Activated CD4-positive, CD25-positive, alpha-beta regulatory T cell treated with anti-CD3 and anti-CD28 coated beads, Interleukin-2, amount 50 U/mL, for 24 hours (primary cell): ENCODE results near the gene KRT32.

ENCODE experiments used
- ATAC-seq, 2 donors: fragments of 150-1000 bp; cut with Tn5 transposase; one replicate each; pipeline ENCODE4 v1.10.0; 2021; ENCODE audit warnings: mild to moderate bottlenecking in 1 of 2, moderate library complexity in 1 of 2

KRT32 gene

DNA sequence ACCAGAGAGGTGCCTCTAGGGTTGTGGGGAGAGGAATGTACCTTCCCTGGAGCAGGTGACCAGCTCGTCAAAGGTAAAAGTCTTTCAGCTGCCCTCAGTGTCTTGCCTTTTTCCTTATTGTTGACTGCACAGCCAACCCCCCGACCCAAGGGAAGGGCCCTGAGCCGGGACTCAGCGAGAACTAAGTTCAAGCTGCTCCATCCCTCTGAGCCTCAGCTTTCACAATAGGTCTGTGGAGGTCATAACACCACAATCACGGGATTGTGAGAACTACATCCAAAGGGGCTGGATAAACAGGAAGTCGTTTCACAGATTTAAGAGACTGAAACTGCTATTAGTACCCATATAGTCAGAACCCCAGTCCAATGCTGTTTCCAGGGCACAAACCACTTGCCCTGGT lies 25.2 kb upstream of the KRT32 start:
- ATAC-seq, result no peak

GRCh38 chr17:41491476-41491875 lies 24.3 kb upstream of the KRT32 start:
- no peak for ATAC-seq

DNA sequence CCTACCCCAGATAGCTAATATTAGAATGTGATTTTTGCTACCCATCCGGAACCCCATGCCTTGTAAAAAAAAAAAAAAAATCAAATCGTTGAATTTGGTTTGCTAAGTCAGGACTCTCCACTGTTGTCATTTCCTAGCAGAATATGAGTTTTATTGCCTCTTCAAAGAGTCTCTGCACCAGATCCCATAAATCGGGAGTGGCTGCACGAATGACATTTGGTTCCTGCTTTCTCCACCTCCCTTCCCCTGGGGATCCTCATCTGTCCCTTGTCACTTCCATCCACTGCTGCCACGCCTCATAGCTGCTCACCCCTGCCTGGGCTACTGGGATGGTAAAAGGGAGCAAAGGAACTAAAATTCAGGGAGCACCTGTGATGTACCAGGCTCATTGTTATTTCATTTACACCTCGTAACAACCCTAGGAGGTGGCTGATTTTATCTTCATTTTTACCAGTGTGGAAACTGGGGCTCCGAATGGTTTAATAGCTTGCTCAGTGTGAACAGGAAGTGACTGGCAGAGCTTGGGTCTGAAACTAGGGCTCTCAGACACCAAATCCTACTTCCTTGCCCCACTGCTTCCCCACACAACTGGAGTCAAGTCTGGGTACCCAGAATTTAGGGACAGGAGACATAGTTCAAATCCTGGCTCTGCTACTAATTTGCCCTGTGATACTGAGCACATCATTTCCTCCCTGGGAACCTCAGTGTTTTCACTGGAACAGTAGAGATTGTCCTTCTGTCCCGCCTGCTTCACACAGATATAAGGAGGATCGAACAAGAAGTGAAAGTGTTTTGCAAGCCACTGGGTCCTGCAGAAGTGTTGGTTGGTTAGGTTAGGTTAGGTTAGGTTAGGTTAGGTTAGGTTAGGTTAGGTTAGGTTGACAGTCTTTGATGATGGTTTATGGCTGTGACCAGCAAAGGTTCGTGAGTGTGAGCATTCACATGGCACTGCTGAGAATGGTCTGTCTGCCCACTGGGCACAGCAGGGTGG lies 23.1 kb upstream of the KRT32 start:
- ATAC-seq, result no peak

DNA sequence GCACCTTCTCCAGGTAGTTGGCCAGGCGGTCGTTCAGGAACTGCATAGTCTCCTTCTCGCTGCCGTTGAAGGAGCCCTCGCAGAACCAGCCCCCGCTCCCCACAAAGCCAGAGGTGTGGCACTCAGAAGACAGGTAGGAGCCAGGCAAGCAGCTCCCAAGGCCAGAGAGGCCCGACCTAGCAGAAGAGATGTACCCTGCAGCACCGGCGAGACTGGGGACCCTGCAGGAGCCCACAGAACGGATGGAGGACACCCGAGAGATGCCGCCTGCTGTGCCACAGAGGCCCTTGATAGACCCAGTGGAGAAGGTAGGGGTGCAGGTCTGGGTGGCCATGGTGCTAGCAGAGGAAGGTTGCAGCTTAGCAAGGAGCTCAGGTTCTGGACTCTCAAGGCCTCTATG lies 22.3 kb upstream of the KRT32 start, which contains the start of gene KRT36:
KRT36 (minus strand) TSS at position 380 of the 400 bp plus-strand sequence; CDS start at position 334, 46 bp downstream.
- no peak for ATAC-seq

DNA sequence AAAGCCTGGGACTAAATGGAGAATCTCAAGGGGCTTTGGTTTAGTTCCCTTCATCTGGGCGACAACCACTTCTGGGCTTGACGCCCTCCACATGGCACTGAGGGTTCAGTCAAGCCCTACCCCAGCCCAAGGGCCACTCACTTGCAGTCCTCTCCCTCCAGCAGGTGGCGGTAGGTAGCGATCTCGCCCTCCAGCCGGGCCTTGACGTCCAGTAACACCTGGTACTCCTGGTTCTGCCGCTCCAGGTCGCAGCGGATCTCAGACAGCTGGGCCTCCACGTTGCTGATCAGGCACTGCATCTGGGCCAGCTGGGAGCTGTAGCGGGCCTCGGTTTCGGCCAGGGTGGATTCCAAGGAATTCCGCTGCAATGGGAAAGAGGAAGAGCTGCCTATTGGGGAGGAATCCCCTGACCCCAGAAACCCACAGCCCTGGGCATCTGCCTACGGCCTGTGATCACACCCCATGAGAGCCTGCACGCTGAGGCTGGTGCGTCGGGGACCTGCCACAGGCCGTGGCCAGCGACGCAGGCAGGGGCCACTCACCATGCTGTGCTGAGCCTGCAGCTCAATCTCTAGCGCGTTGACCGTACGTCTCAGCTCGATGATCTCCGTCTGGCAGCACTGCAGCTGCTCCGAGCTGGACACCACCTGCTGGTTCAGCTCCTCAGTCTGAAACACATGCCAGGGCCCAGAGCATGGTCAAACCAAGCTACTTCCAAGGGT lies 19.8 kb upstream of the KRT32 start:
- no peak for ATAC-seq

DNA sequence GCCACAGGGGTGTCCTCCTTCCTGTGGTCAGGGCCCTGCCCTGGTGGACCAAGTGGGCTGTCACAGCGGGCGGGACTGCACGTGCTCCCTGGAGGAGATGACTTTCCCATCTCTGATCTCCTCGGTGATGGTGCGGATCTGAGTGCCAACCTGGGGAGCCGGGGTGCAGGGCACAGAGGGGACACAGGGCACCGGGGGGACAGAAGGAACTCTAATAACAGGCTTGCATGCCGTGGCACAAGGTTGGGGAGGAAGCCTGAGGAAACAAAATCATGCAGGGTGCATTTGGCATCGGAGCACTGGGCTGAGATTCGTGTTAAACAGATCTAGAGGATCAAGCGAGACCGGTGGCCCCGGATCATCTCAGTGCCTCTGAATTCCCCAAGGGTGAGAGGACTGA lies 19.1 kb upstream of the KRT32 start:
- no peak for ATAC-seq

- ATAC-seq, result no peak
Measured at GRCh38 chr17:41484920-41485904, 18.0 kb upstream of the KRT32 start.

GRCh38 chr17:41483991-41484826 lies 17.0 kb upstream of the KRT32 start:
- ATAC-seq, result no peak

- ATAC-seq, result no peak
Measured at GRCh38 chr17:41483531-41483930, 16.3 kb upstream of the KRT32 start.

DNA sequence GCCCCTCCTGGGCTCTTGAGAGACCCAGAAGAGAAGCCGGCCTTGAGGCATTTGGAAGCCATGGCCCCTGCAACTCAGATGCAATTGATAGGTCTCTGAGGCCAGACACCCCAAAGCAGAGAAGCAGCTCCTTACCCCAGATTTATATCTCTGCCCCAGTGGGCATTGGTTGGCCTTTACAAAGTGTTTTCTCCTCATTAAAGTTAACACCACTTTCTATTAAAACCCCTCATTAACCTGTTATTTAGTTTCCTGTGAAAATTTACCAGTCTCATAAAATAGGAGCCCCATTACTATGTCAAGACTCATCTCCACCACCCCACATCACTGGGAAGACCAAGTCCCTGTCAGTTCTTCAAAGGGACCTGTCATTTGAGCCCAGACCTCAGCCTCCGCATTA lies 13.8 kb upstream of the KRT32 start, which contains the start of gene KRT35:
KRT35 (minus strand) TSS at position 116 of the 400 bp plus-strand sequence; CDS start at position 62, 54 bp downstream.
- no peak for ATAC-seq

- ATAC-seq, result no peak
Measured at GRCh38 chr17:41480581-41480980, 13.4 kb upstream of the KRT32 start.

DNA sequence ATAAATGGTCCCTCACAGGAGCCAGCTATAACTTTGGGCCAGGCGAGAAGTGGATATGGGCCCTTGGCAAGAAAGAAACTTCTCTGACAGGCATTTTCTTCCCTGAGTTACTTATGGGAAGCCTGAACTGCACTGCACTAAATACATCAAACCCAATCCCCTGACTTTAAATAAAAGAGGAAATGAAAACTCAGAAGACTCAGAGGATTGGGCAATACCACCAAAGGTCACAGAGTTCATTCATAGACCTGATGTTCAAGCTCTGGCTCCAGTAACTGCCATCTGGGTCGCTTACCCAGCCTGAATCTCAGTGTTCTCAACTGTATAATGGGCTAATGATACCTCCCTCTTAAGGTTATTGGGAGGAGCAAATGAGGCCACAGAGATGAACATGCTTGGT lies 12.9 kb upstream of the KRT32 start:
- ATAC-seq, result no peak

DNA sequence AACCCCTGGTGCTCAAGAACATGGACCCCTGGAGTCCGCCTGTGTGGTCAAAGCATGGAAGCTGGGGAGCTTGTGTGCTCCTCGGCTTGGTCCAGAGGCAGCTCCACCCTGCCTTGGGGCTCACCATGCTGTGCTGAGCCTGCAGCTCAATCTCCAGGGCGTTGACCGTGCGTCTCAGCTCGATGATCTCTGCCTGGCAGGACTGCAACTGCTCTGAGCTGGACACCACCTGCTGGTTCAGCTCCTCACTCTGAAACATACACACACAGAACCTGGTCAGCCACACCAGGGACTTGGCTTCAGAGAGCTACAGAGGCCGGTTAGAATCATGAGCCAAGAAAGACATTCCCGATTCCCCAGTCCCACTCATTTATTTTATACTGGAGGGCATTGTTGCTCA lies 11.1 kb upstream of the KRT32 start:
- ATAC-seq, result no peak

GRCh38 chr17:41476866-41477815 lies 10.0 kb upstream of the KRT32 start:
- ATAC-seq, result no peak

DNA sequence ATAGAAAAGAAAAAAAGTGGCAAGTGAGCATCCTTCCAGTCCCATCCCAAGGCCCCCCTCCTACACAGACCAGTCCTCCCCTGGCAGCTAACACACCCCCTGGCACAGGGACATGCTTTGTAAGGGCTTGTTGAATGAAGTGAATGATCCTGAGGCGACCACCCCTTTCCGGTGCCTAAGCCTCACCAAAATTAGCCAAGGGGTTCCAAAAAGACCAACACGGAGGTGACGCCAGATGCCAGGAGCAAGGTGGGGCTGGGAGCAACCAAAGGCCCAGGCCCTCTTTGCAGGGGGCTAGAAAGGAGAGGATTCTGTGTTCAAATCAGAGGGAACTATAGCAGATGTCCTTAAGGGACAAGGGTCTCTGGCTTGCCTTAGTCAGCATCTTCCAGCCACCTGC lies 8.2 kb upstream of the KRT32 start:
- no peak for ATAC-seq

DNA sequence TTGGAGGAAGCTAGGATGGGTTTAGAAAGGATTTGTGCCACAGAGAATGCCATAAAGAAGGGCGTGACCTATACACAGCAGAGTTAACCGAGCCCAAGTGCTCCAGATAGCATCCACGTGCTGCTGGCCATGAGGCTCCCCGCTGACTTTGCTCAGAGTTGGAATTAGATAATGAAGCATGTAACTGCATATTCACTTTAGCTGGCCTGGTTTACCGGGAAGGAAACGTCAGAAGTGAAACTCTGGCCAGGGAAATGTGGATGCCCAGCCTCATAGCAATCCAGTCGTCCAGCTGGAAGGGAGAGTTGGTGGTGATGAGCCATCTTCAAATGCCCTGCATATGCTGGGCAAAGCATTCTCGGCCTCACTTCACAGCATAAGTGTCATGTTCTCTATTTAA lies 7.7 kb upstream of the KRT32 start:
- no peak for ATAC-seq

DNA sequence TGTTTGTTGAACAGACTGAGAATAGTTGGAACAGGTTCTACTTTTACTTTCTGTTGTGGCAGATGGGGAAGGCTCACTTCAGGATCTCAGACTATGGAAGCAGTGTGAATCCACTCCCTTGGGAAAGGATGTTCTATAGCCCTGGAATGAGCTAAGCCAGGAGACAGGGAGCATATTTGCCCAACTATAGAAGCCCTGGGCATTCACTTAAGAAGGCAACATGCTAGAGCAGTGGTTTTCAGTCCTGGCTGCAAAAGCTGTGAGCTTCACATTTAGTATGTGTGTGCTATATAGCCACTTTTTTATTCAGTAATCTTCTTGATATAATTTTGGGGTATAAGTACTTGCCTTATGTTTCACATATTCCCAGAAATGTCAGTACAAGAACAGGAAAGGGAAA lies 1.2 kb upstream of the KRT32 start:
- ATAC-seq, result no peak

DNA sequence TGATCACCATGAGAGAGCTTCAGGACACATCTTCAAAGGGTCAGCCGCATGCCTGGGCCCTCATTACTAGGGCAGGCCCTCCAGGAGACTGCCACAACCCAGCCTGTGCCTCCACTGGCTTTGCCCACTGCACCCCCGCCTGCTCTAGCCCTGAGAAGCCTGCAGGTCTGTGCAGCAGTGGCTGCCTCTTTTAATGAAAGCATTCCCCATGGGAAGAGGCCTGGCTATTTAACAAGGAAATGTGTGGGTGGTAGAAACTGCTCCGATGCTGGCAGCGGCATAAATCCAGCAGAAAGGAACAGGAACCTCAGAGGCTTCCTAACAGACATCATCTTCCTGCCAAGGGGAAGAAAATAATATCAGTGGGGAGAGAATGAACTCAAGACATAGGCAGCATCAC lies 375 bp upstream of the KRT32 start:
- ATAC-seq, result no peak

DNA sequence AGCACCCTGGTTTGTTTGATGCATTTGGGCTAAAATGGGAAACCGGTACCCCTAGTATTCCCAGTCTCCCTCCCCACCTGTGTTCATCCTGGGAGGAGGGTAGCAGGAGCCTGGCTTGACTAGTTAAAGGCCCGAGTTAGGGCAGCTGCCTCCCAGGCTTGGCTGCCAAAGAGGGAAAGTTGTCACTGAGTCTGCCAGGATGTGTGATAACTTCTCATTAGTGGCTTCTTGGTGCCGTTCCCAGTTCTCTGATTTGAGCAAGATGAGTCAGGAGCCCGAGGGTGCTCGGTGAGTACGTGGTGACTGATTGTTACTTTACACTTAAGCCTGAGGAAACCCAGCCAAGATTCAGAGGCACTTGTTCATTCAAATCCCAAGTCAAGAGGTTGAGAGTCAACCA lies 2.5 kb downstream of the KRT32 start:
- no peak for ATAC-seq

- ATAC-seq, result no peak
Measured at GRCh38 chr17:41464173-41464572, 3.0 kb downstream of the KRT32 start.
